Activated naive CD8-positive, alpha-beta T cell treated with anti-CD3 and anti-CD28 coated beads for 36 hours (primary cell): ENCODE data around the gene PCSK1N. TPM values are rescaled to one million over a fixed set of nuclear protein-coding genes. Genes with fewer than 3 reads are reported as not detected.
A peak's percentile ranks its signal among the peaks of the same experiment; 100 is the strongest.
"Not testable (repeated sequence)": the region's sequence is repeated elsewhere in the genome, so short reads cannot be mapped to it uniquely, and the experiment has no call there.

Source experiments
- DNase-seq: peaks from one replicate; pipeline ENCODE4 v3.0.0; 2021
- H3K27ac Mint-ChIP-seq: one replicate; pipeline ENCODE4 v1.8.0; 2022; ENCODE audit warnings: mild to moderate bottlenecking, moderate library complexity, mixed read lengths
- H3K27me3 Mint-ChIP-seq: one replicate; pipeline ENCODE4 v1.8.0; 2022; ENCODE audit warnings: mild to moderate bottlenecking, mixed read lengths
- H3K36me3 Mint-ChIP-seq: one replicate; pipeline ENCODE4 v1.8.0; 2021; ENCODE audit warnings: mild to moderate bottlenecking, mixed read lengths
- H3K4me1 Mint-ChIP-seq: one replicate; pipeline ENCODE4 v1.8.0; 2021; ENCODE audit warnings: mixed read lengths
- H3K4me3 Mint-ChIP-seq: one replicate; pipeline ENCODE4 v1.8.0; 2022; ENCODE audit warnings: mild to moderate bottlenecking, moderate library complexity, mixed read lengths
- H3K9me3 Mint-ChIP-seq: one replicate; pipeline ENCODE4 v1.8.0; 2022; ENCODE audit warnings: mixed read lengths
- total RNA-seq, 2 experiments: library from RNA; stranded (reverse); gene quantifications; one replicate each; pipeline ENCODE4 v1.2.3, GENCODE V29; 2021

The PCSK1N gene, protein sequence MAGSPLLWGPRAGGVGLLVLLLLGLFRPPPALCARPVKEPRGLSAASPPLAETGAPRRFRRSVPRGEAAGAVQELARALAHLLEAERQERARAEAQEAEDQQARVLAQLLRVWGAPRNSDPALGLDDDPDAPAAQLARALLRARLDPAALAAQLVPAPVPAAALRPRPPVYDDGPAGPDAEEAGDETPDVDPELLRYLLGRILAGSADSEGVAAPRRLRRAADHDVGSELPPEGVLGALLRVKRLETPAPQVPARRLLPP
- total RNA-seq, result 1 to 10 TPM; 1.4 to 1.8 TPM

GRCh38 chrX:48835524-48836329 lies at the start of gene PCSK1N:
Gene PCSK1N, minus strand, starts transcription at chrX:48835610. Its CDS starts 78 bp downstream, at chrX:48835532.
- Mint-ChIP-seq H3K27ac (no peak within 1 kb of the TSS), H3K36me3 (no peaks in the 10 kb centered on the region)
- DNase-seq, result peak; percentile 21

DNA sequence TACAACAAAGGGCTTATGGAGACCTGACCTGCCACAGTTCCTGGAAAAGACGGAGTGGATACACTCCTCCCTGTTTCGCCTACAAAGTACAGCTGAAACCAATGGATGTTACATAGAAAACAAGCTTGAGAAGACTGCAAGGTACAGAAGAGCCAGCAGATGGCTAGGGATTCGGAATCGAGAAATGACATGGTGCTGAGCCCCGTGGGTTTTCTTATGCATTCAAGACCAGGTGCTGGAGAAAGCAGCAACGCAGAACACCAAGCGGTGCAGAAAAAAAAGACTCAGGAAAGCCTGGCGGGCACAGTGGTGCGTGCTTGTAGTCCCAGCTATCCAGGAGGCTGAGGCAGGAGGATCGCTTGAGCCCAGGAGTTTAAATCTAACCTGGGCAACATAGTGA lies 48.3 kb upstream of the PCSK1N start:
- no peaks in the 10 kb centered on the region for H3K36me3 Mint-ChIP-seq
- no peaks in the 10 kb centered on the region for H3K4me1 Mint-ChIP-seq
- no peak overlapping the region for H3K27ac Mint-ChIP-seq
- no peak overlapping the region for H3K4me3 Mint-ChIP-seq
- no peak for DNase-seq
- no peaks in the 10 kb centered on the region for H3K9me3 Mint-ChIP-seq
- H3K27me3 Mint-ChIP-seq, result no peaks in the 10 kb centered on the region

More at GRCh38 chrX:48835524-48836329, at the start of gene PCSK1N:
- no peaks in the 10 kb centered on the region for H3K9me3 Mint-ChIP-seq
- peak within 1 kb of the TSS; percentile 65 for H3K4me3 Mint-ChIP-seq
- H3K4me1 Mint-ChIP-seq, result peaks cover 11% of the 10 kb centered on the region
- H3K27me3 Mint-ChIP-seq, result peaks cover 38% of the 10 kb centered on the region

DNA sequence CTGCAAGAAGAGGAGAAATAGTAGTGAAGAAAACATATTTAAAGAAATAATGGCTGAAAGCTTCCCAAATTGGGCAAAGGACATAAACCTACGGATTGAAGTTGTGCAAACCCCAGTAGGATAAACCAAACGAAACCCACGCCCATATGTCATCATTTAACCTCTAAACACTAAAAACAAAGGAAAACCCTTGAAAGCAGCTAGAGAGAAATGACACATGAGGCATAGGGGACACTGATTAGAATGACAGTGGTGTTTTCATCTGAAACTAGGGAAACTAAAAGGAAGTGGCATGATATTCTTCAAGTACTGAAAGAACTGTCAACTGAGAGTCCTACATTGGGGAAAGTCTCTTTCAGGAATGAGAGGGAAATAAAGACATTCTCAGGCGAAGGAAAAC lies 41.5 kb upstream of the PCSK1N start:
- not testable (repeated sequence) for H3K27ac Mint-ChIP-seq, H3K4me1 Mint-ChIP-seq, H3K27me3 Mint-ChIP-seq, H3K4me3 Mint-ChIP-seq, DNase-seq, H3K9me3 Mint-ChIP-seq, H3K36me3 Mint-ChIP-seq

DNA sequence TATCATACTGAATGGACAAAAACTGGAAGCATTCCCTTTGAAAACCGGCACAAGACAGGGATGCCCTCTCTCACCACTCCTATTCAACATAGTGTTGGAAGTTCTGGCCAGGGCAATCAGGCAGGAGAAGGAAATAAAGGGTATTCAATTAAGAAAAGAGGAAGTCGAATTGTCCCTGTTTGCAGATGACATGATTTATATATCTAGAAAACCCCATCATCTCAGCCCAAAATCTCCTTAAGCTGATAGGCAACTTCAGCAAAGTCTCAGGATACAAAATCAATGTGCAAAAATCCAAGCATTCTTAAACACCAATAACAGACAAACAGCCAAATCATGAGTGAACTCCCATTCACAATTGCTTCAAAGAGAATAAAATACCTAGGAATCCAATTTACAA lies 36.6 kb upstream of the PCSK1N start:
- H3K36me3 Mint-ChIP-seq, H3K27me3 Mint-ChIP-seq, DNase-seq, H3K4me1 Mint-ChIP-seq, H3K4me3 Mint-ChIP-seq, H3K27ac Mint-ChIP-seq, H3K9me3 Mint-ChIP-seq: not testable (repeated sequence)

DNA sequence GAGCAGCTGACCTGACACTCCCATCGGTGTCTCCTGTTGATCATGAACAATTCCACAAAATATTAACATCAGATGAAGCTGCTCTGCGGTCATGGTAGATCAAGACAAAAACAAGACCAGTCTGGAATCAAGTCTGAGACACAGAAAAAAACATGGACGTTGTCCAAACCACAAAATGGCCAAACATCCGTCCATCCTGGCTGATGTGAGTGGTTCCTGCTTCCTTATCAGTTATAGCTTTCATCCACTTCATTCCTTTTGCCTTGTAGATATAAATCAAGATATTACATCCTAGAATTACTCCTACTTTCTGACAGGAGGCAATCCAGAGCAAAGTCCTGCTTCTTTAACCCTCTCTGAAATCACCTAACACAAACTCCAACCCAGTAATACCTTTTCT lies 28.8 kb upstream of the PCSK1N start:
- Mint-ChIP-seq H3K36me3 (no peaks in the 10 kb centered on the region), H3K27me3 (no peaks in the 10 kb centered on the region), H3K4me3 (no peak overlapping the region), H3K9me3 (no peaks in the 10 kb centered on the region), H3K4me1 (no peaks in the 10 kb centered on the region), H3K27ac (no peak overlapping the region)
- no peak for DNase-seq

- H3K27me3 Mint-ChIP-seq, result no peaks in the 10 kb centered on the region
These were observed 19.5 kb upstream of the PCSK1N start for GRCh38 chrX:48854898-48855297.

DNA sequence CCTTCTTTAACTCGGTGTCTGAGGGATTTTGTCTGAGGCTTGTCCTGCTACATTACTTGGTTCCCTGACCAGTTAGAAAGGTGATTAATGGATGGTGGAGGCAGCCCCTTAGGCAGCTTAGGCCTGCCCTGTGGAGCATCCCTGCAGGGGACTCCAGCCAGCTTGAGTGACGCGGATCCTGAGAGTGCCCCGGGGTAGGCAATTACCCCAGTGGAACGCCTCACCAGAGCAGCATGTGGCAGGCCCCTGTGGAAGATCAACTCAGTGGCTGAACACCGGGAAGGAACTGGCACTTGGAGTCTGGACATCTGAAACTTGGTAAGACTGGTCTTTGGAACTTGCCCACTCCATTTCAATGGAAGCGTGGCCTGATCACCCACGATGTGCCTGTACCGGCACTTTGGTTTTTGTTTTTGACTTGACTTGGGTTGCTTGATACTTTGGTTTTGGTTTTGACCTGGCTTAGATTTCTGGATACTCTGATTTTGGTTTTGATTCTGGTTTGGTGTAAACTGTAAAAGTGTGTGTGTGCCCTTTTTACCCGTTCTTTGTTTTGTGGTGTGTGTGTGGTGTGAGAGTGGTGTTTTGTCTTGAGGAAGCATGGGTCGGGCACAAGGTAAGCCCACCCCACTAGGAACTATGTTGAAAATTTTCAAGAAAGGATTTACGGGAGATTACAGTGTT lies 18.9 kb upstream of the PCSK1N start:
- not testable (repeated sequence) for H3K4me1 Mint-ChIP-seq, H3K27ac Mint-ChIP-seq, H3K36me3 Mint-ChIP-seq, H3K27me3 Mint-ChIP-seq, H3K4me3 Mint-ChIP-seq, DNase-seq, H3K9me3 Mint-ChIP-seq

More at GRCh38 chrX:48854898-48855297, 19.5 kb upstream of the PCSK1N start:
- H3K36me3 Mint-ChIP-seq, result no peaks in the 10 kb centered on the region
- H3K4me3 Mint-ChIP-seq, result no peak overlapping the region
- H3K27ac Mint-ChIP-seq, result no peak overlapping the region
- peaks cover 4% of the 10 kb centered on the region for H3K4me1 Mint-ChIP-seq
- DNase-seq, result no peak
- H3K9me3 Mint-ChIP-seq, result no peaks in the 10 kb centered on the region

DNA sequence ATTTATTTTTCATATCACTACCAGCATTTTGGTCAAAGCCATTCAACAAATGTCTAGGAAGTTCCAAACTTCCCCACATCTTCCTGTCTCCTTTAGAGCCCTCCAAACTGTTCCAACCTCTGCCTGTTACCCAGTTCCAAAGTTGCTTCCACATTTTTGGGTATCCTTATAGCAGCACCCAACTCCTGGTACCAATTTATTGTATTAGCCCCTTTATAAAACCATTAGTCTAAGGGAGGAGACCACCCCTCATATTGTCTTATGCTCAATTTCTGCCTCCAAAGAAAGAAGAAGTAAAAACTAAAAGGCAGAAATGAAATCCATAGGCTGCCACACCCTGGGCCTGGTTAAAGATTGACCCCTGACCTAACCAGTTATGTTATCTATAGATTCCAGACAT lies 18.1 kb upstream of the PCSK1N start:
- not testable (repeated sequence) for H3K27ac Mint-ChIP-seq, H3K27me3 Mint-ChIP-seq, H3K4me1 Mint-ChIP-seq, DNase-seq, H3K4me3 Mint-ChIP-seq, H3K9me3 Mint-ChIP-seq, H3K36me3 Mint-ChIP-seq

GRCh38 chrX:48852857-48853256 lies 17.4 kb upstream of the PCSK1N start:
- no peaks in the 10 kb centered on the region for H3K36me3 Mint-ChIP-seq
- H3K27ac Mint-ChIP-seq, result no peak overlapping the region
- H3K4me1 Mint-ChIP-seq, result peaks cover 8% of the 10 kb centered on the region
- no peaks in the 10 kb centered on the region for H3K27me3 Mint-ChIP-seq
- H3K9me3 Mint-ChIP-seq, result no peaks in the 10 kb centered on the region
- no peak for DNase-seq
- H3K4me3 Mint-ChIP-seq, result no peak overlapping the region

DNA sequence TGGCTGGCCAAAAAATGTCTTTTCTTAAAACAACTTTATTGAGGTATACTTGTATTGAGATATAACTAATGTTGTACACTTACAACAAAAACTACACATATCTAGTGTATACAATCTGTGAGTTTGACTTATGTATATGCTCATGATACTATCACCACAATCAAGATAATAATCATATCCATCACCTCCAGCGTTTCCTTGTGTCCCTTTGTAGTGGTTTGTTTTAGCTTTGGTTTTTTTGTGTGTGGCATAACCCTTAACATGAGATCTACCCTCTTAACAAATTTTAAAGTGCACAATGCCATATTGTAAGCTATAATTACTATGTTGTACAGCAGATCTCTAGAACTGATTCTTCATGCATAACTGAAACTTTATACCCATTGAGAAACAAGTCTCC lies 13.4 kb upstream of the PCSK1N start:
- DNase-seq, result no peak
- Mint-ChIP-seq H3K9me3 (no peaks in the 10 kb centered on the region), H3K4me3 (no peak overlapping the region), H3K36me3 (no peaks in the 10 kb centered on the region), H3K4me1 (peaks cover 4% of the 10 kb centered on the region), H3K27ac (no peak overlapping the region), H3K27me3 (no peaks in the 10 kb centered on the region)

DNA sequence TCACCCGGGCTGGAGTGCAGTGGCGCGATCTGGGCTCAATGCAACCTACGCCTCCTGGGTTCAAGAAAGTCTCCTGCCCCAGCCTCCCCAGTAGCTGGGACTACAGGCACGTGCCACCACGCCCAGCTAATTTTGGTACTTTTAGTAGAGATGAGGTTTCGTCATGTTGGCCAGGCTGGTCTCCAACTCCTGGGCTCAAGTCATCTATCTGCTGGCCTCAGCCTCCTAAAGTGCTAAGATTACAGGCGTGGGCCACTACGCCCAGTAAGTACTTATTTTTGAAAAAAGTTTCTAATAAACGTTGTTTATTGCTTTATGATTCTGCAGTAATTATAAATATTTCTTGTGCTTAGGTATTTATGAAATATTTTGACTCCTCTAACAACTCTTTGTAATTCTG lies 4.3 kb upstream of the PCSK1N start:
- Mint-ChIP-seq H3K9me3 (no peaks in the 10 kb centered on the region), H3K27me3 (peaks cover 11% of the 10 kb centered on the region), H3K27ac (no peak overlapping the region), H3K36me3 (no peaks in the 10 kb centered on the region), H3K4me3 (no peak overlapping the region), H3K4me1 (peaks cover 3% of the 10 kb centered on the region)
- no peak for DNase-seq

DNA sequence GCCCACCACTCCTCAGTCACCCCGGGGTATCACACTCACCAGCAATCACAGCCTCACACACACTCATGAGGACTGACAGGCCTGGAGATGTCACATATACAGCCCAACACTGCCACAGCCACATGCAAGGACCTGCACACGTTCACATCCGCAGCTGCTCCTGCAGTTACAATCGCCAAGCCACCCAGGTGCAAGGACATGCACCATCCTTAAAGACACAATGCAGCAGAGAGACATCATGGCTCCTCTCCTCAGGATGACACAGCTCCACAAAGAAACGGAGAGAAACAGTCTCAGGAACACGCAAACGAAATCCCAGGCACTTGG lies 1.1 kb downstream of the PCSK1N start:
- H3K27me3 Mint-ChIP-seq, result peaks cover 46% of the 10 kb centered on the region
- no peak for DNase-seq

GRCh38 chrX:48833542-48834138 lies 1.8 kb downstream of the PCSK1N start:
- Mint-ChIP-seq H3K27ac (no peak overlapping the region), H3K27me3 (peaks cover 51% of the 10 kb centered on the region), H3K4me3 (peak overlapping the region; percentile 65), H3K4me1 (peaks cover 11% of the 10 kb centered on the region), H3K9me3 (no peaks in the 10 kb centered on the region), H3K36me3 (no peaks in the 10 kb centered on the region)
- DNase-seq, result no peak

More for the DNA sequence above, 1.1 kb downstream of the PCSK1N start:
- Mint-ChIP-seq H3K27ac (no peak overlapping the region), H3K36me3 (no peaks in the 10 kb centered on the region), H3K4me1 (peaks cover 11% of the 10 kb centered on the region), H3K4me3 (peak overlapping the region; percentile 65), H3K9me3 (no peaks in the 10 kb centered on the region)

DNA sequence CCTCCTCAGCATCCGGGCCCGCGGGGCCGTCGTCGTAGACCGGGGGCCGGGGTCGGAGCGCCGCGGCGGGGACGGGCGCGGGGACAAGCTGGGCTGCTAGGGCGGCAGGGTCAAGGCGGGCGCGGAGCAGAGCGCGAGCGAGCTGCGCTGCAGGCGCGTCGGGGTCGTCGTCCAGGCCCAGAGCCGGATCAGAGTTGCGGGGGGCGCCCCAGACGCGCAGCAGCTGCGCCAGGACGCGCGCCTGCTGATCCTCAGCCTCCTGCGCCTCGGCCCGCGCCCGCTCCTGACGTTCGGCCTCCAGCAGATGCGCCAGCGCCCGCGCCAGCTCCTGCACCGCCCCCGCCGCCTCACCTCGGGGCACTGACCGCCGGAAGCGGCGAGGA lies 3.5 kb downstream of the PCSK1N start:
- Mint-ChIP-seq H3K4me1 (peaks cover 15% of the 10 kb centered on the region), H3K27me3 (peaks cover 67% of the 10 kb centered on the region), H3K9me3 (no peaks in the 10 kb centered on the region)

More for the DNA sequence above, 3.5 kb downstream of the PCSK1N start:
- Mint-ChIP-seq H3K36me3 (peaks cover 4% of the 10 kb centered on the region), H3K27ac (no peak overlapping the region), H3K4me3 (no peak overlapping the region)
- DNase-seq, result peak; percentile 8
